ENCODE measurements around the gene CCDC142.

GRCh38 chr2:74522516-74522915, 39.7 kb upstream of the CCDC142 start:
- TF ChIP-seq CTCF (IDR thresholded peaks at IDR 0.05) (no peak), EP300 (IDR thresholded peaks at IDR 0.05) (no peak)
